Right ventricle myocardium superior (tissue), 1 donor: Measurements from ENCODE around the gene CCDC61. TPM values are rescaled to one million over a fixed set of nuclear protein-coding genes. Genes with fewer than 3 reads are reported as not detected.

ENCODE experiments used
- ATAC-seq: fragments of 200-7000 bp; cut with Tn5 transposase; one replicate; pipeline ENCODE4 v1.9.1; 2020; ENCODE audit warnings: mild to moderate bottlenecking; ENCODE audit not compliant: poor library complexity
- DNase-seq: peaks from one replicate; pipeline ENCODE4 v3.0.0-alpha.2; 2020
- intact Hi-C: fragments of 100-400 bp; cut with DNase I; formaldehyde crosslinking; loops from one replicate; pipeline ENCODE4 v1.11.2; 2022
- total RNA-seq: library from RNA; stranded (reverse); fragmentation: NEBNext Ultra II Directional; extraction: Animal tissue kit (Norgen Biotek cat#: 25700); gene quantifications from one replicate; pipeline ENCODE4 v1.2.1, GENCODE V29; 2021
- donor health status: DM: no; HTN: yes; CAD: no; lungs with severe emphysema.

The CCDC61 gene
- total RNA-seq, 1 donor from 2014 or later = 6.8 TPM

- ATAC-seq (no peak), DNase-seq (no peak)
- intact Hi-C loops = no loop called here
Measured at GRCh38 chr19:46030812-46031550, 35.7 kb downstream of the CCDC61 start.

GRCh38 chr19:46031781-46032596 is 36.7 kb downstream of the CCDC61 start:
- intact Hi-C loops = no loop called here
- DNase-seq (no peak), ATAC-seq (no peak)

- intact Hi-C loops = no loop called here
- no peak for ATAC-seq
- DNase-seq = no peak
Measured at GRCh38 chr19:46032597-46033025, 37.3 kb downstream of the CCDC61 start.

- intact Hi-C loops = no loop called here
- DNase-seq (no peak), ATAC-seq (no peak)
Measured at GRCh38 chr19:46033401-46033800, 38.1 kb downstream of the CCDC61 start.

- ATAC-seq (no peak), DNase-seq (no peak)
- intact Hi-C loops = no loop called here
Measured at GRCh38 chr19:46035546-46035945, 40.3 kb downstream of the CCDC61 start.

GRCh38 chr19:46035986-46036743 is 40.9 kb downstream of the CCDC61 start:
- no peak for DNase-seq
- ATAC-seq = no peak
- intact Hi-C loops = no loop called here

- intact Hi-C loops = no loop called here
- no peak for ATAC-seq
Measured at GRCh38 chr19:46036744-46037128, 41.5 kb downstream of the CCDC61 start.

GRCh38 chr19:46040125-46040524 is 44.9 kb downstream of the CCDC61 start:
- DNase-seq (no peak), ATAC-seq (no peak)
- intact Hi-C loops = no loop called here

More at GRCh38 chr19:46036744-46037128, 41.5 kb downstream of the CCDC61 start:
- no peak for DNase-seq

GRCh38 chr19:46040952-46041500 is 45.8 kb downstream of the CCDC61 start, which contains the start of gene IGFL4:
IGFL4 (minus strand) TSS chr19:46041002; CDS start chr19:46040962, 40 bp downstream.
- intact Hi-C loops = no loop called here
- no peak for DNase-seq
- ATAC-seq = no peak

GRCh38 chr19:46042252-46042883 is 47.1 kb downstream of the CCDC61 start:
- DNase-seq (no peak), ATAC-seq (no peak)
- intact Hi-C loops = no loop called here

- ATAC-seq (no peak), DNase-seq (no peak)
- intact Hi-C loops = no loop called here
Measured at GRCh38 chr19:46043519-46043918, 48.3 kb downstream of the CCDC61 start.

- DNase-seq (no peak), ATAC-seq (no peak)
- intact Hi-C loops = no loop called here
Measured at GRCh38 chr19:46049597-46049996, 54.3 kb downstream of the CCDC61 start.

- ATAC-seq (no peak), DNase-seq (no peak)
- intact Hi-C loops = no loop called here
Measured at GRCh38 chr19:46052896-46053295, 57.6 kb downstream of the CCDC61 start.

- DNase-seq (no peak), ATAC-seq (no peak)
- intact Hi-C loops = no loop called here
Measured at GRCh38 chr19:46056536-46056935, 61.3 kb downstream of the CCDC61 start.

- intact Hi-C loops = no loop called here
- DNase-seq (no peak), ATAC-seq (no peak)
Measured at GRCh38 chr19:46058778-46059177, 63.5 kb downstream of the CCDC61 start.

- intact Hi-C loops = no loop called here
- no peak for ATAC-seq
- DNase-seq = no peak
Measured at GRCh38 chr19:46060012-46060411, 64.7 kb downstream of the CCDC61 start.

- no peak for ATAC-seq
- intact Hi-C loops = no loop called here
- DNase-seq = no peak
Measured at GRCh38 chr19:46063201-46063600, 67.9 kb downstream of the CCDC61 start.

GRCh38 chr19:46065486-46066071 is 70.3 kb downstream of the CCDC61 start:
- no peak for DNase-seq
- no peak for ATAC-seq
- intact Hi-C loops = no loop called here
